Adrenal gland (tissue), 12 donors: ENCODE data around the gene FBXL17. TPM values are rescaled to one million over a fixed set of nuclear protein-coding genes. Genes with fewer than 3 reads are reported as not detected.

Experiments used
- DNase-seq, 7 donors: peaks; one replicate each; pipeline ENCODE4 v3.0.0-alpha.2; 2019 to 2020
- H3K27ac ChIP-seq, 5 donors: fragments of 200-600 bp; sonication (generic) in 4 of 5; 1 replicate in 3 of 5; 2 replicates in 2 of 5; pipeline versions ENCODE4 v1.5.1 to v1.8.0; 2016 to 2020; ENCODE audit warnings: mild to moderate bottlenecking in 1 of 5
- H3K27me3 ChIP-seq: fragments of 200-600 bp; 2 replicates; pipeline ENCODE4 v1.8.0; 2021
- H3K36me3 ChIP-seq, 2 donors: fragments of 200-600 bp; replicated peaks in 1 of 2; 1 replicate in 1 of 2; 2 replicates in 1 of 2; pipeline versions ENCODE4 v1.5.1 to v1.8.0; 2018 to 2022
- H3K4me1 ChIP-seq, 2 donors: fragments of 200-600 bp; replicated peaks in 1 of 2; 1 replicate in 1 of 2; 2 replicates in 1 of 2; pipeline versions ENCODE4 v1.5.1 to v1.8.0; 2018 to 2021
- H3K4me3 ChIP-seq, 4 donors: fragments of 200-600 bp; sonication (generic) in 3 of 4; one replicate each; pipeline ENCODE4 v1.5.1; 2016 to 2018
- H3K9me3 ChIP-seq, 3 donors: fragments of 200-600 bp; sonication (generic) in 1 of 3; replicated peaks in 1 of 3; 1 replicate in 2 of 3; 2 replicates in 1 of 3; pipeline versions ENCODE4 v1.5.1 to v1.8.0; 2016 to 2021
- CTCF ChIP-seq, 6 experiments: fragments of 450-650 bp in 4 of 6; fragments of 200-600 bp in 2 of 6; sonication (generic) in 1 of 6; IDR thresholded peaks; 1 replicate in 5 of 6; 2 replicates in 1 of 6; pipeline versions ENCODE4 v1.5.1 to v1.8.0; 2016 to 2021; ENCODE audit warnings: antibody characterized with exemption in 6 of 6, mild to moderate bottlenecking in 2 of 6, moderate library complexity in 1 of 6
- POLR2A ChIP-seq, 2 donors: fragments of 450-650 bp; IDR thresholded peaks; one replicate each; pipeline ENCODE4 v1.6.1; 2017; ENCODE audit warnings: antibody characterized with exemption in 2 of 2, mild to moderate bottlenecking in 2 of 2, moderate library complexity in 1 of 2
- WGBS, 4 donors: extraction: QIAGEN DNeasy Blood & Tissue Kit in 2 of 4; methylation state at CpG; one replicate each; pipeline versions ENCODE4 v1.1.5 to v1.1.7; 2013 to 2017; 5-methylcytosine and 5-hydroxymethylcytosine counted together
- intact Hi-C, 2 donors: fragments of 100-400 bp; cut with DNase I; formaldehyde crosslinking; loops; one replicate each; pipeline versions ENCODE4 v1.14.1 to v1.15.0; 2022 to 2023
- polyA plus RNA-seq, 3 donors: library from polyadenylated mRNA; stranded (reverse); fragments of 200-250 nt in 2 of 3; fragments of 350-450 nt in 1 of 3; fragmentation: Illumina TruSeq in 1 of 3; extraction: RNeasy Lipid Tissue Mini Kit (QIAGEN cat#74804) in 1 of 3; gene quantifications; one replicate each; pipeline ENCODE4 v1.2.3, GENCODE V29; 2013 to 2014
- total RNA-seq, 9 donors: library from RNA; depleted of rRNA in 4 of 9; stranded (reverse); fragments of >200 nt in 4 of 9; fragments of 120-200 nt in 1 of 9; fragmentation: NEBNext Ultra II Directional in 1 of 9; extraction: Animal tissue kit (Norgen Biotek cat#: 25700) in 1 of 9; gene quantifications; one replicate each; pipeline versions ENCODE4 v1.1.0 to v1.2.4, GENCODE V29; 2013 to 2023
- donor health status: healthy with polysubstance abuse.
- donor health status: Bipolar disorder and iron deficiency.
- donor health status: DM: yes; HTN: yes; CAD: no.
- donor health status: DM: no; HTN: no; CAD: no.
- donor health status: DM: no; HTN: no; CAD: no.
- donor health status: DM: yes; HTN: yes; CAD: no.

FBXL17 gene
- total and polyA plus RNA-seq, 12 donors: 4.4 to 29.4 (median 21.3) TPM

GRCh38 chr5:107874795-107875194, 507.1 kb downstream of the FBXL17 start:
- H3K9me3 ChIP-seq: no peaks in the 10 kb centered on the region
- no peak overlapping the region for H3K4me3 ChIP-seq
- no peaks in the 10 kb centered on the region for H3K27me3 ChIP-seq
- no peak overlapping the region for H3K27ac ChIP-seq
- no peaks in the 10 kb centered on the region for H3K36me3 ChIP-seq
- peaks cover 0 to 2% of the 10 kb centered on the region in 2 donors for H3K4me1 ChIP-seq
- TF ChIP-seq CTCF (IDR thresholded peaks at IDR 0.05) (no peak), POLR2A (IDR thresholded peaks at IDR 0.05) (no peak)
- intact Hi-C loops: no loop called here
- no peak for DNase-seq

- H3K27me3 ChIP-seq: no peaks in the 10 kb centered on the region
- no peaks in the 10 kb centered on the region for H3K36me3 ChIP-seq
- H3K27ac ChIP-seq: no peak overlapping the region
- no peak overlapping the region for H3K4me3 ChIP-seq
- WGBS, 4 donors: 59 to 81% (median 75%) methylated on average over 2 of the region's 2 CpGs
- no peaks in the 10 kb centered on the region for H3K9me3 ChIP-seq
- intact Hi-C loops: no loop called here
- TF ChIP-seq POLR2A (IDR thresholded peaks at IDR 0.05) (no peak), CTCF (IDR thresholded peaks at IDR 0.05) (no peak)
- DNase-seq: no peak
- peaks cover 3 to 9% of the 10 kb centered on the region in 2 donors for H3K4me1 ChIP-seq
Measured at GRCh38 chr5:107873877-107874276, 508.0 kb downstream of the FBXL17 start.

- TF ChIP-seq CTCF (IDR thresholded peaks at IDR 0.05): no peak
- TF ChIP-seq POLR2A (IDR thresholded peaks at IDR 0.05): no peak
- H3K36me3 ChIP-seq: no peaks in the 10 kb centered on the region
- no peaks in the 10 kb centered on the region for H3K9me3 ChIP-seq
- H3K27me3 ChIP-seq: no peaks in the 10 kb centered on the region
- 89 to 98% (median 95%) methylated on average over 3 of the region's 3 CpGs for WGBS, 4 donors
- intact Hi-C loops: no loop called here
- no peak overlapping the region for H3K27ac ChIP-seq
- DNase-seq: no peak
- no peak overlapping the region for H3K4me3 ChIP-seq
- H3K4me1 ChIP-seq: peaks cover 3 to 9% of the 10 kb centered on the region in 2 donors
Measured at GRCh38 chr5:107871023-107871422, 510.9 kb downstream of the FBXL17 start.

- Histone ChIP-seq H3K9me3 (no peaks in the 10 kb centered on the region), H3K4me3 (no peak overlapping the region), H3K27me3 (no peaks in the 10 kb centered on the region), H3K4me1 (peaks cover 3 to 9% of the 10 kb centered on the region in 2 donors), H3K27ac (no peak overlapping the region), H3K36me3 (no peaks in the 10 kb centered on the region)
- no peak for DNase-seq
- no peak for TF ChIP-seq POLR2A (IDR thresholded peaks at IDR 0.05)
- TF ChIP-seq CTCF (IDR thresholded peaks at IDR 0.05): no peak
- intact Hi-C loops: no loop called here
- 70 to 76% (median 73%) methylated on average over 4 of the region's 4 CpGs for WGBS, 4 donors
Measured at GRCh38 chr5:107869438-107870115, 512.3 kb downstream of the FBXL17 start.
